ENCODE results near the gene CD47. TPM values are rescaled to one million over a fixed set of nuclear protein-coding genes. Genes with fewer than 3 reads are reported as not detected.

CD47 gene
- total RNA-seq, 1 donor from 2014 or later, result 184 TPM

- POLR2A ChIA-PET, result interaction anchor here (0.8 kb wide), 1 partner anchor 115 kb away, joined by 4 read pairs; no protein-coding TSS in a partner anchor
- H3K27ac Mint-ChIP-seq, result no peak overlapping the region
- no peaks in the 10 kb centered on the region for H3K36me3 Mint-ChIP-seq (ENCODE audit: low read depth)
Measured at GRCh38 chr3:108008931-108009639, 81.7 kb downstream of the CD47 start.

GRCh38 chr3:108008106-108008505 is 82.7 kb downstream of the CD47 start:
- POLR2A ChIA-PET, result no interaction called here
- peaks cover 48% of the 10 kb centered on the region for H3K4me1 Mint-ChIP-seq
- TF ChIP-seq CTCF (IDR thresholded peaks at IDR 0.05), result no peak
- peaks cover 1% of the 10 kb centered on the region for H3K27me3 Mint-ChIP-seq
- H3K36me3 Mint-ChIP-seq (ENCODE audit: low read depth), result no peaks in the 10 kb centered on the region
- intact Hi-C loops (cut with micrococcal nuclease), result no loop called here
- no peaks in the 10 kb centered on the region for H3K9me3 Mint-ChIP-seq
- ATAC-seq (ENCODE audit: low read depth) (no peak), DNase-seq (no peak)
- no peak overlapping the region for H3K4me3 Mint-ChIP-seq
- CTCF ChIA-PET, result no interaction called here
- no peak overlapping the region for H3K27ac Mint-ChIP-seq

More at GRCh38 chr3:108008931-108009639, 81.7 kb downstream of the CD47 start:
- intact Hi-C loops (cut with micrococcal nuclease), result no loop called here
- peaks cover 47% of the 10 kb centered on the region for H3K4me1 Mint-ChIP-seq
- ATAC-seq (ENCODE audit: low read depth), result peak; percentile 56
- DNase-seq, result no peak
- no peaks in the 10 kb centered on the region for H3K9me3 Mint-ChIP-seq
- no peak for TF ChIP-seq CTCF (IDR thresholded peaks at IDR 0.05)
- H3K4me3 Mint-ChIP-seq, result no peak overlapping the region
- CTCF ChIA-PET, result no interaction called here
- H3K27me3 Mint-ChIP-seq, result peaks cover 1% of the 10 kb centered on the region

GRCh38 chr3:108006881-108007331 is 83.9 kb downstream of the CD47 start:
- no peaks in the 10 kb centered on the region for H3K9me3 Mint-ChIP-seq
- H3K27ac Mint-ChIP-seq, result no peak overlapping the region
- H3K4me3 Mint-ChIP-seq, result no peak overlapping the region
- H3K27me3 Mint-ChIP-seq, result peaks cover 3% of the 10 kb centered on the region
- TF ChIP-seq CTCF (IDR thresholded peaks at IDR 0.05), result no peak
- intact Hi-C loops (cut with micrococcal nuclease), result no loop called here
- H3K36me3 Mint-ChIP-seq (ENCODE audit: low read depth), result no peaks in the 10 kb centered on the region
- CTCF ChIA-PET, result no interaction called here
- peaks cover 45% of the 10 kb centered on the region for H3K4me1 Mint-ChIP-seq
- no peak for DNase-seq
- ATAC-seq (ENCODE audit: low read depth), result no peak
- POLR2A ChIA-PET, result no interaction called here

- H3K27ac Mint-ChIP-seq, result no peak overlapping the region
- CTCF ChIA-PET, result no interaction called here
- H3K4me3 Mint-ChIP-seq, result peak overlapping the region; percentile 52
- ATAC-seq (ENCODE audit: low read depth) (peak; percentile 30), DNase-seq (no peak)
- H3K4me1 Mint-ChIP-seq, result peaks cover 40% of the 10 kb centered on the region
- no peak for TF ChIP-seq CTCF (IDR thresholded peaks at IDR 0.05)
- POLR2A ChIA-PET, result no interaction called here
- H3K27me3 Mint-ChIP-seq, result peaks cover 3% of the 10 kb centered on the region
- intact Hi-C loops (cut with micrococcal nuclease), result no loop called here
- no peaks in the 10 kb centered on the region for H3K36me3 Mint-ChIP-seq (ENCODE audit: low read depth)
- no peaks in the 10 kb centered on the region for H3K9me3 Mint-ChIP-seq
Measured at GRCh38 chr3:108006077-108006771, 84.6 kb downstream of the CD47 start.

- peaks cover 2% of the 10 kb centered on the region for H3K9me3 Mint-ChIP-seq
Measured at GRCh38 chr3:108004647-108005046, 86.2 kb downstream of the CD47 start.

More at GRCh38 chr3:108004647-108005046, 86.2 kb downstream of the CD47 start:
- ChIA-PET POLR2A (interaction anchor here (0.9 kb wide), 1 partner anchor 473 kb away, joined by 6 read pairs; no protein-coding TSS in a partner anchor), CTCF (no interaction called here)
- peak; percentile 28 for ATAC-seq (ENCODE audit: low read depth)
- intact Hi-C loops (cut with micrococcal nuclease), result no loop called here
- H3K27ac Mint-ChIP-seq, result peak overlapping the region; percentile 5
- no peaks in the 10 kb centered on the region for H3K36me3 Mint-ChIP-seq (ENCODE audit: low read depth)
- DNase-seq, result no peak
- H3K27me3 Mint-ChIP-seq, result peaks cover 3% of the 10 kb centered on the region
- no peak for TF ChIP-seq CTCF (IDR thresholded peaks at IDR 0.05)
- peak overlapping the region; percentile 66 for H3K4me3 Mint-ChIP-seq
- peaks cover 40% of the 10 kb centered on the region for H3K4me1 Mint-ChIP-seq
